NT2/D1 (cell line): Measurements from ENCODE around the gene PMPCA.

Experiments
- DNase-seq: peaks from one replicate; pipeline ENCODE4 v3.0.0-alpha.2; 2011; ENCODE audit warnings: low read depth, low spot score
- H3K27me3 ChIP-seq: 2 replicates; pipeline ENCODE4 v1.6.0; 2011; ENCODE audit warnings: mild to moderate bottlenecking; ENCODE audit not compliant: insufficient read length, insufficient read depth
- H3K36me3 ChIP-seq: 2 replicates; pipeline ENCODE4 v1.6.1; 2011; ENCODE audit warnings: mild to moderate bottlenecking, low read length, mixed read lengths; ENCODE audit not compliant: insufficient read depth, insufficient read length
- H3K4me1 ChIP-seq: 2 replicates; pipeline ENCODE4 v1.5.1; 2011; ENCODE audit not compliant: insufficient read depth, insufficient read length
- H3K4me3 ChIP-seq: 2 replicates; pipeline ENCODE4 v1.5.1; 2011; ENCODE audit warnings: low read depth; ENCODE audit not compliant: insufficient read length
- H3K9ac ChIP-seq: 2 replicates; pipeline ENCODE4 v1.6.0; 2011; ENCODE audit warnings: low read depth; ENCODE audit not compliant: insufficient read length
- H3K9me3 ChIP-seq: 2 replicates; pipeline ENCODE4 v1.5.1; 2011; ENCODE audit warnings: mild to moderate bottlenecking, low read length; ENCODE audit not compliant: insufficient read depth
- SUZ12 ChIP-seq: IDR thresholded peaks from 2 replicates; pipeline ENCODE4 v1.6.1; 2011; ENCODE audit not compliant: insufficient read length, insufficient read depth; ENCODE audit errors: extremely low read depth
- YY1 ChIP-seq: IDR thresholded peaks from 2 replicates; pipeline ENCODE4 v1.6.1; 2011; ENCODE audit not compliant: insufficient read length, insufficient read depth
- ZNF274 ChIP-seq: IDR thresholded peaks from 2 replicates; pipeline ENCODE4 v1.6.1; 2011; ENCODE audit warnings: mild to moderate bottlenecking, low read depth, low read length

The PMPCA gene

DNA sequence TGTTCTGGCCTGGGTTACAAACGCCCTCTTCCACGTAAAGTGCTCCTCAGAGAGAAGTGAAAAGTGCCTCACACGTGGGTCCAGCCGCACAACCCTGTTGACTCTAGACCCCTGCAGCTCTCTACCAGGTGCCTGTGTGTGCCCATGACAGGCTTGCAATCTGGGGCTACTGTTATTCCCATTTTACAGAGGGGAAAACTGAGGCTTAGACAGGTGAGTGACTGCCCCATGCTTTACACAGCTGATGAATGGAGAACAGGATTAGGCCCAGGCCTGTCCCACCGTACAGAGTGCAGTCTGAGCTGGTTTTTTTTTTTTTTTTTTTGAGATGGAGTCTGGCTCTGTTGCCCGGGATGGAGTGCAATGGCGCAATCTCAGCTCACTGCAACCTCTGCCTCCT, 35.3 kb downstream of the PMPCA start:
- no peaks in the 10 kb centered on the region for H3K9me3 ChIP-seq
- no peaks in the 10 kb centered on the region for H3K4me1 ChIP-seq
- TF ChIP-seq ZNF274 = no peak
- no peak for TF ChIP-seq YY1
- no peak for TF ChIP-seq SUZ12
- no peak overlapping the region for H3K9ac ChIP-seq
- no peak overlapping the region for H3K4me3 ChIP-seq
- H3K36me3 ChIP-seq = peaks cover 98% of the 10 kb centered on the region
- no peaks in the 10 kb centered on the region for H3K27me3 ChIP-seq
- DNase-seq = no peak

DNA sequence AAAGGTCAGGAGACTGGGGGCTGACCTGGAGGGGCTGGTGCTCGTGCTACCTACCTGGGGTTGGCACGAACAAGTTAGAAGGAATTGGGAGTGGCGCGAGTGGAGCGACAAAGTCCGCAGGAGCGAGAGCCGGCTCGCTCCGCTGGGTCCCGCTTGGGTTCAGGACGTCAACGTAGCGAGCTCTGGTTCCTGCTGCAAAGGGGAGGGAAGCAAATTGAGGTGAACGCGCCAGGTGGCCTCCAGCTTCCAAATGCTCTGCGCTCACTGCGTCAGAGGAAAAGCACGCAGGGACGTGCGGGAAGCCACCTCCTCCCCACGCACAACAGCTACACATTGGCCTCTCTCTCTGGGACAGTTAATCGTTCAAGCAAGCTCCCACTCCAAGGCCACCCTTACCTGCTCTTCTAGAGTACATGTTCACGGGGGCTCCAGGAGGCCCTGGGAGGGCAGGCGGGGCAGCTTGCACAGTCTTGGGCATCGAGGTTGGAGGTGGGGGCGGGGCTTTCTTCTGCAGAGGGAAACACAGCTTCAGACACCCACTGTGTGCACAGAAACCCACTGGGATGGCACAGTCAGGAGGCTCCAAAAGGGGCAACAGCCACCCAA, 36.8 kb downstream of the PMPCA start:
- Histone ChIP-seq H3K27me3 (no peaks in the 10 kb centered on the region), H3K9ac (no peak overlapping the region), H3K9me3 (no peaks in the 10 kb centered on the region), H3K4me3 (no peak overlapping the region), H3K4me1 (peaks cover 2% of the 10 kb centered on the region), H3K36me3 (peaks cover 96% of the 10 kb centered on the region)
- DNase-seq = no peak
- TF ChIP-seq YY1 = no peak
- no peak for TF ChIP-seq ZNF274
- no peak for TF ChIP-seq SUZ12

DNA sequence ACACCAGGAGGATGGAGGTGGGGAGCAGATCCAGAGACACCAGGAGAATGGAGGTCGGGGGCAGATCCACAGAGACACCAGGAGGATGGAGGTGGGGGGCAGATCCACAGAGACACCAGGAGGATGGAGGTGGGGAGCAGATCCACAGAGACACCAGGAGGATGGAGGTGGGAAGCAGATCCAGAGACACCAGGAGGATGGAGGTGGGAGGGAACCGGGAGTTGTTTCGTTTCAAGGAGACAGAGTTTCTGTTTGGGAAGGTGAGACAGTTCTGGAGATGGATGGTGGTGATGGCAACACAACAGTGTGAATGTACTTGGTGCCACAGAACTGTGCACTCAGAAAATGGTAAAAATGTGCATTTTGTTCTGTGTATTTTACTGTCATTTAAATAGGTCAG, 38.2 kb downstream of the PMPCA start:
- no peak overlapping the region for H3K4me3 ChIP-seq
- H3K27me3 ChIP-seq = no peaks in the 10 kb centered on the region
- no peaks in the 10 kb centered on the region for H3K9me3 ChIP-seq
- H3K9ac ChIP-seq = no peak overlapping the region
- DNase-seq = no peak
- peaks cover 2% of the 10 kb centered on the region for H3K4me1 ChIP-seq
- H3K36me3 ChIP-seq = peaks cover 90% of the 10 kb centered on the region
- TF ChIP-seq SUZ12 (no peak), ZNF274 (no peak)

DNA sequence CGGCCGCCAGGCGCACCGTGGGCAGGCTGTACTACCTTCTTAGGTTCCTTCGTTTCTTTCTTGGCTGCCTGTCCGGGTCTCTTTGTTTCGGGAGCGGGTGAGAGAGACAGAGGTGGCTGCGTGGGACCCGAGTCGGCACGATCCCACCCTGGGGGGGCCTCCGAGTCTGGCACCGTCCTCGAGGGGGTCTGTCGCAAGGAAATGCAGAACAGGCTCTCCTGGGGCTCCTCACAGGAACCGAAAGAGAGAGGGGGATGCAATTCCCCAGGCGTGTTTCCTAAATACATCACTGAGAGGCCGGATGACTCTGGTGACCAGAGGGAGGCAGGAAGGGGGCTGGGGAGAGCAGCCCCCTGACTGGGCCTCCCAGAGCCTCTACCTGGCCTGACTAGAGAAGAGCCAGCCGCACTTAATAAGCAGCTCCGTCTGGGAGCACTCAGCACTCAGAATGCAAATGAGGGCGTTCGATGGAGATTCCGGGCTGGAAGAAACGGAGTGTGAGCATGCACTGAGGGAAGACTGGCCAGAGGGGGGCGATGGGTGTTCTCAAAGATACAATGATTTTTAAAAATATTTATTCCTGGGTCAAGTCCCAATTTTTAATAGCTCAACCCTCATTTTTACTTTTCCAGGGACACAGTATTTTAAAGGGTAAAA, 40.9 kb downstream of the PMPCA start:
- peaks cover 91% of the 10 kb centered on the region for H3K36me3 ChIP-seq
- H3K4me3 ChIP-seq = no peak overlapping the region
- H3K9ac ChIP-seq = no peak overlapping the region
- H3K4me1 ChIP-seq = peaks cover 4% of the 10 kb centered on the region
- DNase-seq = no peak
- no peaks in the 10 kb centered on the region for H3K9me3 ChIP-seq
- H3K27me3 ChIP-seq = no peaks in the 10 kb centered on the region
- TF ChIP-seq SUZ12 (no peak), YY1 (no peak), ZNF274 (no peak)

DNA sequence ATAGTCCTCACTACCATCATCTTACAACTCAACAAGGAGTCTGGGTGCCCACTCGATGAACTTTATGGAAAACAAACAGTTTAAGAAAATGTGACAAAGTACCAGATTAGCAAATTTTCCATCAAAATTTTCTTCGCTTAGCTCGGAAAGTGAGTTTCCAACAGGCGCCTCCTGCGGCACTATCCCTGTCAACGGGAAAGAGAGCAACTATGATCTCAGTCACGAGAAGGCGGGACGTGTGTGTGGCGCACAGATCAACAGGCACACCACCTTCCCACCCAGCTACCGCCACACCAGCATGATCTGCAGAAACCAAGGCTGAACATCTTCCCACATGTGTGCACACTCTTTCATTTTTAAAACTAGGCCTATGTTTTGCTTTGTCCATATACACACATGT, 42.9 kb downstream of the PMPCA start:
- no peak for TF ChIP-seq YY1
- no peak for TF ChIP-seq SUZ12
- TF ChIP-seq ZNF274 = no peak
- H3K9me3 ChIP-seq = no peaks in the 10 kb centered on the region
- H3K4me3 ChIP-seq = no peak overlapping the region
- no peak for DNase-seq
- H3K36me3 ChIP-seq = peaks cover 90% of the 10 kb centered on the region
- H3K9ac ChIP-seq = no peak overlapping the region
- no peaks in the 10 kb centered on the region for H3K27me3 ChIP-seq
- H3K4me1 ChIP-seq = peaks cover 4% of the 10 kb centered on the region

DNA sequence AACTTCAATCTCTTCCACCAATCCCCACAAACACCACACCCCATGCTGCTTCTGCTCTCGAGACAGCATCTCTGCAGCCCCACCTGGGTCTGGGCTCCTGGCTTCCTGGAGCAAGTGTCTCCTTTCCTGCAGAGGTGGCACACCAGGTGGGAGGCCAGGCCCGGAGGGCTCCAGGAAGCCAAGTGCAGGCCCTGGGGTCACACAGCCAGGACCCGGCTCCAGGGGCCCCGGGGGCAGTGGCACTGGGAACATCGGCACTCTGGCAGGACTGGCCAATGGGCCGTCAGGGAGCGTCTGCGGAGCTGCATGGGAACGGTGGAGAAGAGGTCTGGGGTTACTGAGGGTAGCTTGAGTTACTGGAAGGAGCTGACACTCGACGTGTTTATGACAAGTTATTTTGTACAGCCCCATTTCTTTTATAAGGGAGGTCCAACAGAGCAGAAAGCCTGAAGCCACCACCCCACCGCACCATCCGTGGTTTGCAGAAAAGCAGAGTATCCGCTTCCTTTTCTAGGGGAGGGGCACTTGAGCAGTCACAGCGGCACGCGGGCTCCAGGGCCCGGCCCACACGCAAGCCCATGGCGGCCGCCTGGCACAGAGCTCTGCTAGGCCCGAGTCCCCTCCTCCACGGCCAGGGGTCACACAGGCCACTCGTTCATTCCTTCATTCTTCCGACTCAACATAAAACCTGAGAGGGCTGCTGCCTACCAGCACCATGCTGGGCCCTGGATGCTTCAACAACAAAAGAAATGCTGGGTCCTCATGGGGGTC, 43.8 kb downstream of the PMPCA start:
- Histone ChIP-seq H3K27me3 (no peaks in the 10 kb centered on the region), H3K36me3 (peaks cover 89% of the 10 kb centered on the region), H3K4me1 (peaks cover 4% of the 10 kb centered on the region), H3K9me3 (no peaks in the 10 kb centered on the region), H3K4me3 (no peak overlapping the region), H3K9ac (no peak overlapping the region)
- TF ChIP-seq SUZ12 (no peak), ZNF274 (no peak), YY1 (no peak)
- DNase-seq = no peak
